NK-92 treated with Interleukin-12 subunit alpha and Interleukin-12 subunit beta, amount 100 ng/mL, for 24 hours (cell line): ENCODE results near the gene MMP1.

Experiments used
- DNase-seq: peaks from one replicate; lab custom pipeline; 2025; lab: John Stamatoyannopoulos, UW

MMP1 gene

GRCh38 chr11:102806296-102806695, 8.3 kb upstream of the MMP1 start:
- no peak for DNase-seq

GRCh38 chr11:102802341-102802740, 4.4 kb upstream of the MMP1 start:
- DNase-seq = no peak

GRCh38 chr11:102800767-102801166, 2.8 kb upstream of the MMP1 start:
- no peak for DNase-seq

- no peak for DNase-seq
Measured at GRCh38 chr11:102799681-102800340, 1.9 kb upstream of the MMP1 start.

- peak; percentile 2 for DNase-seq
Measured at GRCh38 chr11:102794382-102794781, 3.6 kb downstream of the MMP1 start.

- no peak for DNase-seq
Measured at GRCh38 chr11:102793677-102794290, 4.2 kb downstream of the MMP1 start.

- no peak for DNase-seq
Measured at GRCh38 chr11:102792604-102793003, 5.4 kb downstream of the MMP1 start.

GRCh38 chr11:102791271-102792036, 6.5 kb downstream of the MMP1 start:
- no peak for DNase-seq

GRCh38 chr11:102788334-102788995, 9.5 kb downstream of the MMP1 start:
- no peak for DNase-seq

- DNase-seq = no peak
Measured at GRCh38 chr11:102784380-102784779, 13.6 kb downstream of the MMP1 start.

GRCh38 chr11:102783720-102784119, 14.2 kb downstream of the MMP1 start:
- no peak for DNase-seq

- DNase-seq = no peak
Measured at GRCh38 chr11:102783016-102783415, 14.9 kb downstream of the MMP1 start.

- DNase-seq = no peak
Measured at GRCh38 chr11:102781676-102782075, 16.3 kb downstream of the MMP1 start.

- DNase-seq = no peak
Measured at GRCh38 chr11:102780491-102780918, 17.5 kb downstream of the MMP1 start, which contains the start of gene MMP10. MMP10 (minus strand) TSS chr11:102780628; CDS start chr11:102780591, 37 bp downstream.

- no peak for DNase-seq
Measured at GRCh38 chr11:102776454-102776853, 21.5 kb downstream of the MMP1 start.

GRCh38 chr11:102773386-102773785, 24.6 kb downstream of the MMP1 start:
- DNase-seq = no peak

- DNase-seq = no peak
Measured at GRCh38 chr11:102771351-102771750, 26.6 kb downstream of the MMP1 start.

- DNase-seq = no peak
Measured at GRCh38 chr11:102770191-102770590, 27.8 kb downstream of the MMP1 start.

GRCh38 chr11:102767800-102768199, 30.2 kb downstream of the MMP1 start:
- DNase-seq = no peak

- no peak for DNase-seq
Measured at GRCh38 chr11:102763440-102763839, 34.5 kb downstream of the MMP1 start.

GRCh38 chr11:102762361-102762767, 35.6 kb downstream of the MMP1 start:
- no peak for DNase-seq

- DNase-seq = no peak
Measured at GRCh38 chr11:102761646-102762238, 36.2 kb downstream of the MMP1 start.
